GM21390 (cell line): ENCODE measurements around the gene CDC42BPA.
"Not testable (repeated sequence)": the region's sequence is repeated elsewhere in the genome, so short reads cannot be mapped to it uniquely, and the experiment has no call there.

Experiments used
- ATAC-seq: cut with Tn5 transposase; IDR thresholded peaks from one replicate; pipeline ENCODE4 v1.9.1; 2021; ENCODE audit not compliant: unreplicated experiment

Gene CDC42BPA

DNA sequence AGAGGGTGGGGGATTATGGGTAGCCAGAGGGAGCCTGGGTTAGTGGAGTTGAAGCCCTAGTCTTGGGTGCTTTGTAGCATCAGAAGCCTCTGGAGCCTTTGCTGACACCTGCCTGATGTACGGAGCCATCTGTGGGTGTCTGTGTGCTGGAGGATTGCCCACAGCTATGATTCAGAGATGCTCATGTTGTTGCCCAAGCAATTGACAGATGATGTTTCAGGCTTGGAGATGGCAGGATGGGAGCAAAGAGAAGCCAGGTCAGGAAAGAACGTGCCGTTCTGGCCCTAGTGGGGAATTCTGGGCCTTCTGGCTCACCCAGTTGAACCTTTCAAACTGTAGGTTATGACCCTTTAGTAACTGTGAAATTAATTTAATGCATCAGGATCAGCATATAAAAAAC lies 350.6 kb downstream of the CDC42BPA start:
- no peak for ATAC-seq

DNA sequence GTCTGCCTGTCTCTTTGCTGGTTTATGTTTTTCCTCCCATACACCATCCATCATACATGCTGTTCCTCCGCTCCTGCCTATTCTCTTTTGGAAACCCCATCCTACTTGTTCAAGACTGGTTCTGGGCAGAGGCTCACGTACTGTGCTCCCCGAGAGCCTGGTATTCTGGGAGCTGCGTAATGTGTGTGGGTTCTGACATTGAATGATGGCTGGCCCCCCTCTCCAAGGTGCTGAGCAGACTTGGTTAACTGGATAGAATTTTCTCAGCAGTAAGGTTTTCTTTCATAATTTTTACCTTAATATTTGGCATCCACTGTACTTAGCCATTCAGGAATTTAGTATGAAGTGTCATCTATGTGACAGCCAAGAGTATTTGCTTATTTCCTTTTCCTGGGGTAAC lies 351.6 kb downstream of the CDC42BPA start:
- no peak for ATAC-seq

DNA sequence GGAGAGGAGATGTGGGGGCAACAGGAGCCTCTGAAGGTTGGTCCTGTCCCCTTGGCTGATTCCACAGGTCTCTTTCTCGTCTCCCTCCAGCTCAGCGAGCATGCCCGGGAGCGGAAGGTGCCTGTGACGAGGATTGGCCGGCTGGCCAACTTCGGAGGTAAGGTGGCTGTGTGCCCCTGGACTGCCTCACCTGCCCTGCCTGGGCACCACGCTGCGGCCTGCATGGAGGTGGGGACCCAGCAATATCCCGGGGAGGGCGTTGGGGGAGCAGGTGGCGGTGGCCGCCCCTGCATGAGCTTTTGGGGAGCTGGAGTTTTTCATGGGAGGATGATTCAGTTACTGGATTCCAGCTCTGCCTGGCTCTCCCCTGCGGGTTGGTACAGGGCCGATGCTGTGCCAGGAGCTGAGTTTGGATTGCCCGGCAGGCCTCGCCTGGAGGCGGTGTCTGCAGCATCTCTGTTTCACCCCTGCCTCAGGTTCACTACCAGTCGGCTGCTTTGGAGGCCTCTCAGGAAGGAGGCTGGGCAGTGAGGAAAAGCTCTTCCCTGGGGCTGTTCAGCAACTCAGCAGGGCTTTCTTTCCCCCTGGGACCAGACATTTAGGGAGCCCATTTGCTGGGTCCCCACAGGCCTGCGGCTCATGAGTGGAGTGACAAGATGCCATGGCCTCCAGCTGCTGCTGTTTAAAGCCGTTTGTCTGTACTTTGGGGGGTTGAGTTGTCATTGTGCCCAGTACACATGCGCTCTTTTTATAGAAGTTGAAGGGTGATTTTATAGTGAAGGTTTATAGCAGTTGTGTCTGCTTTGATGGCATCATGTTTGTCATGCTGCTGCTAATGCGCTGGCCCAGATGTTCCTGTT lies 352.5 kb downstream of the CDC42BPA start:
- no peak for ATAC-seq

DNA sequence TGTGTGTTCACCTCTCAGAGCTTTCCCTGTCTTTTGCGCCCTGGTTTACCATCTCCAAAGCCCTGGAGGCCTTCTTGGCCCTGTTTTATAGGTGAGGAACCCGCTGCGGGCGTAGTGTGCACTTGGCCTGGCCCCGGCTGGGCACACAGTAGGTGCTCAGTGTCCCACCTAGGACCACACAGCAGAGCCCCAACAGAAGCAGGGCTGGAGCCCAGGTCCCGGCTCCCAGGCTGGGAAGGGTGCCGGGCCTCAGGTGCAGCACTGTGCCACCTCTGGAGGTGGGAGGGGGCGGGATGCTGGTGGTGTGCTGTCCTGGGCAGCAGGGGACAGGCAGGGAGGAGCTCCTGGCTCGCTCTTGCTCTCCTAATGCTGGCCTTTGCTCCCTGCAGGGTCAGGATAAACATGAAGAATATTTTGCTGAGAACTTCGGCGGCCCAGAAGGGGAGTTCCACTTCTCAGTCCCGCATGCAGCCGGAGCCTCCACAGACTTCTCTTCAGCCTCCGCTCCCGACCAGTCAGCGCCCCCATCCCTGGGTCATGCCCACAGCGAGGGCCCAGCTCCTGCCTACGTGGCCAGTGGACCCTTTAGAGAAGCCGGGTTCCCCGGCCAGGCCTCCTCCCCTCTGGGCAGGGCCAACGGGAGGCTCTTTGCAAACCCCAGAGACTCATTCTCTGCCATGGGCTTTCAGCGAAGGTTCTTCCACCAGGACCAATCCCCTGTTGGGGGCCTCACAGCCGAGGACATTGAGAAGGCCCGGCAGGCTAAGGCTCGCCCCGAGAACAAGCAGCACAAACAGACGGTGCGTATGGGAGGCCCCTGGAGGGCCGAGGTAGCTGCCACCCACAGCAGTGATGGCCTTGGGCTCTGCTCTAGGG lies 353.4 kb downstream of the CDC42BPA start:
- ATAC-seq: no peak

DNA sequence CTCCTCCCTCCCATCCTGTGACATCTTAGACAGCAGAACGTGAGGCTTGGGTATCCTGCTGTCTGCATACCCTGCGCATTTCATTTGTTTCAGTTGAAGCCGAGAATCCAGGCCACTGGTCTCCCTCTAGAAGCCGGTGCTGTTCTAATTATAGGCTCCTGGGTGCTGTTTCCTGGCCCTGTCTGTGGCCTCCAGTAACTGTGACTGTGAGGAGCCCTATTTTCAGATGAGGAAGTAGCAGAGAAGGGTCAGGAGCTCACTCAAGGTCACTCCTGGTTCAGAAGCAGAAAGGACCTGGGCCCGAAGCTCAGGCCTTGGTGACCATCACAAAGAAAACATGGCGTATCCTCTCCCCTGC lies 354.2 kb downstream of the CDC42BPA start:
- ATAC-seq: no peak

DNA sequence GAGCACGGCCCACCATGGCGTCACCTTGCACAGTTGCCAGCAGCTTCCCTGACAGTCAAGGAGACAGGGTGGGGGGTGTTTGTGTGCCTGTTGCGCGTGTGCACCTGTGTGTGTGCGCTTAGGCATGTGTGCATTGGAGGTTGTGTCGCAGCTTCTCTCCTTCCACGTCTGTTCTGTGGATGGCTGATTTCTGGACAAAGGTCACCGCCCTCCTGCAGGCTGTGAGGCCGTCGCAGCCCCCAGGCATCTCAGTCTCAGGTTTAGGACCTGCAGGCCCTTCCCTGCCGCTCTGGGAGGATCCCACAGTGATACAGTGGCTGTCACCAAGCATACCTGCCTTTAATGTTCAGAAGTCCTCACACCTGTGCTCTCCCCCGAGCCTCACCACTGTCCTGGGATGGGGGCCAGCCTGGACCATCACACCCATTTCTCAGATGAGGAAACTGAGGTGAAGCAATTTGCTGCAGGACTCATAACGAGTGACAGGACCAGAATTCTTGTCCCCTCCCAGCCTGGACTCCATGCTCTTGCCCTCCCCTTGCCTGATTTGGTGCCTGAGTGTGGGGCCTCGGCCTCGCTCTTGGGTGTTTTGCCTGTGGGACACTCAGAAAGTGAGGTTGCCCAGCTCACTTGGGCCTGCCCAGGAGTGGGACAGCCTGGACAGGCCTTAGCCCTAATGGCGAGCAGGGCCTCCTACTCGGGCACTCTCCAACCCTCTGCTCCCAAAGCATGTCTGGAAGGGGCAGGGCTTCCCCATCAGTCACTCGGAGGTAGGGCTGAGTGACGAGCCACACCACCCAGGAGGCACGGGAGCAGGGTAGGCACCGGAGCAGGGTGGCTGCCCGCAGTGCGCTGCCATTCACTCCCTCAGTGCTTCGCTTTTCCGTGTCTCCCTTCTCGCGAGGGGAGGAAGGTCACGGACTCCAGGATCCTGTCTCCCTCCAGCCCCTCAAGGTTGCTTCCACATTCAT lies 355.6 kb downstream of the CDC42BPA start:
- no peak for ATAC-seq

DNA sequence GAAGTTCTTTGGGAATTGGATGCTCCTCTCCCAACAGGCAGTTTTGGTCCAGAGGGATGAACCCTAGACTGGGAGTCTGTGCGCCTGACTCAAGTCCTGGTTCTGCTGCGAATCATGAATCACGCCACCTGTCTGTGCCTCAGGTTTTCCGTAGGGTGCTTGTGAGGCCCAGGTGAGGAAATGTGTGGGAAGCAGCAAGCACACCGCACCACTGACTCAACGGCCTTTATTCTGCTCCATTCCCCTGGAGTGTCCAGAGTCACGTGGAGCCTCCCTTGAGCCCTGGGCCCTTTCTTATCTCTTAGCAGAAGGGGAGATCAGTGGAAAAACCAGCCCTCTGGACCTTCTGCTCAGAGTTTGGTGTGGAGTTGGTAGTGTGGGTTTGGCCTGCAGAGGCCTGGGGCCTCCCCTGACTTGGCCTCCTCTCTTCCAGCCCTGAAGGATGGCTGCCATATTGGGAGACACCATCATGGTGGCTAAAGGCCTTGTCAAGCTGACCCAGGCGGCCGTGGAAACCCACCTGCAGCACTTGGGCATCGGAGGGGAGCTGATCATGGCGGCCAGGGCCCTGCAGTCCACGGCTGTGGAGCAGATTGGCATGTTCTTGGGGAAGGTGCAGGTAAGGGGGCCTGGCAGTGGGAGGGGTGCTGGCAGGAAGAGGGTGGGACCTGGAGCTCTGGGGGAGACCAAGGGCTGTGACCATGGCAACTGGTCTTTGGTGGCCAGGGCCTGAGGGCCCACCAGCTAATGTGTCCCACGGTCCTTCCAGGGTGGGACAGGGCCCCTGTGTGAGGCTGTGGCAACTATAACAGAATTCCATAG lies 357.1 kb downstream of the CDC42BPA start:
- ATAC-seq: no peak

DNA sequence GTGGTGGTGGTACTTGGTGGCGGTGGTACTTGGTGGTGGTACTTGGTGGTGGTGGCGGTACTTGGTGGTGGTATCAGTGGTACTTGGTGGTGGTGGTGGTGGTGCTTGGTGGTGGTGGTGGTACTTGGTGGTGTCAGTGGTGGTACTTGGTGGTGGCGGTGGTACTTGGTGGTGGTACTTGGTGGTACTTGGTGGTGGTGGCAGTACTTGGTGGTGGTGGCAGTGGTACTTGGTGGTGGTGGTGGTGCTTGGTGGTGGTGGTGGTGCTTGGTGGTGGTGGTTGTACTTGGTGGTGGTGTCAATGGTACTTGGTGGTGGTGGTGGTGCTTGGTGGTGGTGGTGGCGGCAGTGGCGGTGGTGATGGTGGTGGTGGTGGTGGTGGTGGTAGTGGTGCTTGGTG lies 358.0 kb downstream of the CDC42BPA start:
- no peak for ATAC-seq

DNA sequence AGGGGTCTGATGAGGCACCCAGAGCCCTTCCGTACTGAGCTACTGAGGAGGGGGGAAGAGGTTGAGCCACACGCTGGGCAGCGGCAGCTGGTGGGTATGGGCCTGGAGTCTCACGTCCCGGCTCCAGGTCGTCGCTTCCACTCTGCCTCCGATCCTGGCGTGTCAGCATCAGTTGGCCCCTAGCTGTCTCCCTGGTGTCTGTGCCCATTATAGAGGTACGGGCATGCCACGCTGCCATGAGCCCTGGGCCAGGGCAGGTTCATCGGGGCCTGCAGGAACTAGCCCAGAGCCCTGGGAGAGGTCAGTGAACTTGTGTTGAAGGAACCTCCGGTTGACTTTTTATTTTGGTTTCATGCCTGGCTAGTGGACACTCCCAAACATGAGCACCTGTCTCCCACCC lies 360.0 kb downstream of the CDC42BPA start:
- ATAC-seq: no peak

DNA sequence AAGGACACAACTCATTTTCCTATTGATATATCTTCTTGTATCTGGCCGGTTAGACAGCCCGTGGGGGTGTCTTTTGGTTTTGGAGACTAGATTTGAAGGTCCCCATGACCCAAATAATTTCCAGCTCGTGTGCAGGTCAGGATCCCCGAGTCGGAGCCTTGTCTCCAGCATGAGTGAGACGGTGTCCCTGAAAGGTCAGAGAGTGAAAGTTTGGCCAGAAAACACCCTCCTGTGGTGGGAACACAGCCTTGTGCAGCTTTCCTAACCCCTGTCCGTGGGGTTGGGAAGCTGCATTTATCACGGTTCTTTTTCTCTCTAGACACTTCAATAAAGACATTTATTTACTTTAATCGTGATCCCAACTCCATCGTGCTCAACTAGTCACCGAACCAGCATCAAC lies 360.6 kb downstream of the CDC42BPA start:
- ATAC-seq: no peak

DNA sequence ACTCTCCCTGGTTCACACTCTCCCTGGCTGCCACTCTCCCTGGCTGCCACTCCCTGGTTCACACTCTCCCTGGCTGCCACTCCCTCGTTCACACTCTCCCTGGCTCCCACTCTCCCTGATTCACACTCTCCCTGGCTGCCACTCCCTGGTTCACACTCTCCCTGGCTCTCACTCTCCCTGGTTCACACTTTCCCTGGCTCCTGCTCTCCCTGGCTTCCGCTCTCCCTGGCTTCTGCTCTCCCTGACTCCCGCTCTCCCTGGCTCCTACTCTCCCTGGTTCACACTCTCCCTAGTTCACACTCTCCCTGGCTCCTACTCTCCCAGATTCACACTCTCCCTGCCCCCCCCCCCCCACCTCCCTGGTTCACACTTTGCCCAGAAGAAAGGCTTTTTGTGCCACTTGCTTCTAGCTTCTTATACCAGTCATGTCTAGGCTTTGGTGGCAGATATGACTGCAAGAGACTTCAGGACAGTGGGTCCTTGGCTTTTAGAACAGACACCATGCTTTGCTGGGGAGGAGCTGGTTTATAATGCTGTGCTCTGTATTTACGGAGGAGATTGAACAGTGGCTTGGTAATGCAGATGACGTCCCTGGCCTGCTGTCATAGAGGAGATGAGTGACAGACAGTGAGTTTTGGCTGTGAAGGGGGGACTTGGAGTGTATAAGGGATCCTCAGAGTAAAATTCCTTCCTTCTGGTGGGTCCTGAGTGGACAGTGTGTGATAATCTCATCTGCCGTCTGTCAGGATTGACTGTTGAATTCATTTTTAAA lies 361.2 kb downstream of the CDC42BPA start:
- ATAC-seq: no peak

DNA sequence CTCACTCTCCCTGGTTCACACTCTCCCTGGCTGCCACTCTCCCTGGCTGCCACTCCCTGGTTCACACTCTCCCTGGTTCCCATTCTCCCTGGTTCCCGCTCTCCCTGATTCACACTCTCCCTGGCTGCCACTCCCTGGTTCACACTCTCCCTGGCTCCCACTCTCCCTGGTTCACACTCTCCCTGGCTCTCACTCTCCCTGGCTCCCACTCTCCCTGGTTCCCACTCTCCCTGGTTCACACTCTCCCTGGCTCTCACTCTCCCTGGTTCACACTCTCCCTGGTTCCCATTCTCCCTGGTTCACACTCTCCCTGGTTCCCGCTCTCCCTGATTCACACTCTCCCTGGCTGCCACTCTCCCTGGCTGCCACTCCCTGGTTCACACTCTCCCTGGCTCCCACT lies 362.4 kb downstream of the CDC42BPA start:
- not testable (repeated sequence) for ATAC-seq

DNA sequence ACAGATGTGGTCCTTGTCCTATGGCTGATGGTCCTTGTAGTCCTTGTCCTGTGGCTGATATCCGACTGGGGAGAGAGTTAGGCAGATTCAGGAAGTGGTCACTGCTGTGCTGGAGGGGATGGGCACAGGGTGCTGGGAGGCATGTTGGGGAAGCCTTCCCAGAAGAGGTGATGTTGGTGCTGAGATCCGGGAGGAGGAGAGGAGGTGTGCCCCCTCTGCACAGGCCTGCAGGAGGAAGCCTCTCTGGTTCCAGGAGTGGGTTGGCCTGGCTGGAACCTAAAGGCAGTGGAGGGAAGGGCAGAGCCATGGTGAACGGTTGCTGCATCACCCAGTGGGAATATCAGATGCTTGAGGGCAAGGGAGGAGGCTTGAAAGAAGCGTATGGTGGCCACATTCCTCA lies 363.5 kb downstream of the CDC42BPA start:
- ATAC-seq: no peak

DNA sequence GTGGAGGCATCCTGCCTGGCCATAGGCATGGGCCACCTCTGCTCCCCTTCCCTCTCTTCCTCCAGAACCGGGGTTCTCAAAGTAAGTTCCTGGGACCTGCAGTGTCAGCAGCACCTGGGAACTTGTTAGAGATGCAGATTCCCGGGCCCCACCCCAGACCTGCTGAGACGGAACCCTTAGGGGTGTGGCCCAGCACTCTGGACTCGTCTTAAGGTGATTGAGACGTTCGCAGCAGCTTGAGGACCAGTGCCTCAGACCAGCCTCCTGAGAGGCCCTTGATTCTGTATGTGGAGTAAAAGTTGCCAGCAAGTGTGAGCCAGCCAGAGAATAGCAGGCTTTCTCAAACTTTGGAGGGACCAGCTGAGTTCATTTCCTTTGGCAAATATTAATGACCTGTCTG lies 364.0 kb downstream of the CDC42BPA start:
- no peak for ATAC-seq

DNA sequence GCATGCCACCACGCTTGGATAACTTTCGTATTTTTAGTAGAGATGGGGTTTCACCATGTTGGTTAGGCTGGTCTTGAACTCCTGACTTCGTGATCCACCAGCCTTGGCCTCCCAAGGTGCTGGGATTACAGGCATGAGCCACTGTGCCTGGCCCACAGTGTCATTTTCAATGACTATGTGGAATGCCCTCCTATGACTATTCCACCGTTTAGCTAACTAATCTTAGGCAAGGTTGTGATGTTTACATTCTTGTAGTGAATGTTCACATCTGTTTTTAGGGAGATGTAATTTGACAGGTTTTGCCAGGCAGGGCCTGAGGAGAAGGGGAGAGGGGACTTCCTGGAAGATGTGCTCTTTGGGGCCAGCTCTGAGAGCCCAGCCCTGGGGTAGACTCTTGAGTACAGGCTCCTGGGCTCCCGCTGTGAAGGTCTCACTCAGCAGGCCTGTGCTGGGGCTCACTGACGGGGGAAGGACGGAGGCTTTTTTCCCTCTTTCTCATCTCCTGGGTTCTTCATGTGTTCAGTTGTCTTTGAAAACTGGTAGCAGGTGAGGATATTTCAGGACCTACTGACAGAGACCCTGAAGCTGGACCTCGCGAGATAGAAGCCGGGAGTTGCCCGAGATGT lies 365.0 kb downstream of the CDC42BPA start:
- no peak for ATAC-seq

DNA sequence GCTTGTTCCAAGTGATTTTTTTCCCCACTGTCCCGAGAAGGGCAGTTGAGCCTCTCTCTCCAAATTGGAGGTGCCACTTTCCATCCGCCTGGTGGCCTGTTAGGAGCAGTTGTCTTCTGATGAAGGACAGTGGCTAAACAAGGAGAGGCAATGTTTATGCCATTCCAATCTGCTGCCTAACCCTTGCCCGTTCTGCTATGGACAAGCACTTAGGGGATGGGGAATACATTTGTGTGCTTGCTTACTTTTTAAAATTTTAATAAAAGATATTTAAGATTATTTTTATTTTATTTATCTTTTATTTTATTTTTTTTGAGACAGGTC lies 366.2 kb downstream of the CDC42BPA start:
- ATAC-seq: no peak

DNA sequence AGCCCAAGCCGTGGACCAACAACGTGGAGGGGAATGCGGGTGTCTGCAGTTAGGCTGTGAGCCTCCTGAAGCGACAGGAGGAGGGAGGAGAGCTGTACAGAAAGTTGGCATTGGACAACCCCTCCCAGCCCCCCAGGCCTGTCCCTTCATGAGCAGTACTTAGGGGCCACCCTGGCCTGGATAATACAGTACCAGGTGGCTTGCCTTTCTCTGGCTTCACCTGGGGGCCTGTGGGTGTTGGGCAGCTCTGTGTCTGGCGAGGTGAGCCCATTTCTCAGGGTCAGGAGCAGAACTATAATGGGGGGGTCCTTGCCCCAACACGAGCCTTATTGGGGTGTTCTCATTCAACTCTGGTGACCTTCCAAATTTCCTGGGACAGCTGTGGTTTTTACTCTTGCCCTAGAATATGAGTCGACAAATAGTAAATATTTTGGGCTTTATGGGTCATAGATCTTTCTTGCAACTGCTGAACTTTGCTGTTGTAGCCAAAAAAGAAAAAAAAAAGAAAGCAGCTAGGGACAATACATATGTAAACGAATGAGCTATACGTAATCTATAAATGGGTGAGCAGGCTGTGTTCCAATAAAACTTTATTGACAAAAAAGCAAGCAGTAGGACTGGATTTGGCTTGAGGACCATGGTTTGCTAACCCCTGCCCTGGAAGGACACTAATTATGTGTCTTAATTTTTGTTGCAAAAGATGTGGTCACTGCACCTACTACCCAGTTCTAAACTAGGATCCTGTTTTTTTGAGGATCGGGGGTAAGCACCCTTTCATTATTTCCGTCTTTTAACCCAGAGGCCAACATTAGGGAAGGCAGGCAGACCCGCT lies 366.8 kb downstream of the CDC42BPA start:
- ATAC-seq: no peak

DNA sequence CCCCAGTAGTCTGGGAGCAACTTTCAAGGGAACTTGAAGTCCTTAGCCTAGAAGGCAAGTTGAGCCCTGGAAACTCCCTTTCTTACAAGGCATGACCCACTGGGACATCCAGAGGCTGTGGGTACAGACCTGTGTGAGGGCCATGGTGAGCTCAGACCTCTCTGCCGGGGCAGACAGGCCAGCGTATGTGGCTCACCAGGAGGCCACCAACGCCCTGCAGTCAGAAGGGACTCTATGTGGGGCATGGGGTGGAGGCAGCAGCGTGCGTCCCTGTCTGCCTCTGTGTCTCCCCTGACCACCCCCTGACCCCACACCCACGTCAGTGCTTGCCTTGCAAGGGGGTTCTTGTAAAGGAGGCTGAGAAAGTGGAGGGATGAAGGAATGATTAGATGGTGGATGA lies 367.4 kb downstream of the CDC42BPA start:
- no peak for ATAC-seq
